ENCODE data around the gene C1orf35. TPM values are rescaled to one million over a fixed set of nuclear protein-coding genes. Genes with fewer than 3 reads are reported as not detected.

Gene C1orf35
- total and polyA plus RNA-seq, 2 experiments from 2014 or later = 14.0 to 67.6 TPM

DNA sequence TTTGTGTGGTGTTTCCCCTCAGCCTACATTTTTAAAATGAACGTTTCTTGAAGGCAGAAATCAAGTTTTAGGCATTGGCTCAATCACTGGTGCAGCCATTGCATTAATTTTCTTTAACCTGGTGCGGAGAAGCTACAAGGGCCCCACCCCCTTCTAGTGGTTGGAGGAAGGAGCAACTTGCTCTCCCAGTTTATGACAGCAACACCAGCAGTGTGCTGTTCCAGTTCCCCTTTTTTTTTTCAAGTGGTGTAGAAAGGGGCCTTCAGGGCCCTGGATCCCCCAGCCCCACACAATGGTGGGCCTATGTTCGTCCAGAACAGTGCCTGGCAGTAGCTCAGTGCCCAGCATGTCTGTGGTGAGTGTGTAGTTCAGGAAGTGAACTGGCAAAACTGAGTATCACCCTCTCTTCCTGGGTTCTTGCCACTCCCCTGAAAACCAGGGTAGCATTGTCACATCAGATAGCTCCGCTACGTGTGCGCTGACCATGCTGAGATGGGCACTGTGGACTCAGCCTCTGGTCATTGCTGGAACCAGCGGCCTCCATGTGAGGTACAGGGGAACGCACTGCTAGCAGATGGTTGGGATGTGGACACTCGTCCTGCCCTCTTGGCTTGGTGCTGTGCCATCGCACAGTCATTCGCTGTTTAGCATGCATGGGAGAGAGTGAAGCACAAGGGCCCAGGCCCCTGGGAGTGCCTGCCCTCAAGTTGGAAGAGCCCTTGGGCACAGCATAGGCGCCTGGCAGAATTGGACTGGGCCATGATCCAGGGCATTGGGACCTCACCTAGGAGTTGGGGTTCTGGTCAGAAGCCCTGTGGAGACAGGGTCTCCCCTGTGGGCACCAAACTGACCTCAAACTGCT is 13.4 kb downstream of the C1orf35 start:
- no peaks in the 10 kb centered on the region for H3F3A ChIP-seq (replicated peaks; ENCODE audit: low read depth)
- peaks cover 98% of the 10 kb centered on the region for H4K20me1 ChIP-seq (replicated peaks; ENCODE audit: insufficient read depth)
- H3K36me3 ChIP-seq (ENCODE audit: insufficient read depth) = no peaks in the 10 kb centered on the region
- peaks cover 32% of the 10 kb centered on the region for H3K4me1 Mint-ChIP-seq
- H3K36me3 Mint-ChIP-seq (ENCODE audit: low read depth) = peaks cover 42% of the 10 kb centered on the region
- H3K4me3 ChIP-seq = no peak overlapping the region
- peaks cover 7% of the 10 kb centered on the region; the same call in 1 of the 2 replicates for H3K4me1 ChIP-seq (ENCODE audit: insufficient read depth)
- no peaks in the 10 kb centered on the region for H3K9me2 ChIP-seq (ENCODE audit: insufficient read depth)
- H3K27me3 ChIP-seq (ENCODE audit: insufficient read depth) = no peaks in the 10 kb centered on the region
- H3K27ac ChIP-seq (ENCODE audit: low read depth) = no peak overlapping the region
- ATAC-seq = no peak
- peaks cover 5% of the 10 kb centered on the region; the same call in 1 of the 3 replicates for H3K9me3 Mint-ChIP-seq
- H2AFZ ChIP-seq = no peak overlapping the region
- no peak overlapping the region for H3K4me3 Mint-ChIP-seq
- no peak overlapping the region for H3K27ac Mint-ChIP-seq
- H3K79me2 ChIP-seq (replicated peaks; ENCODE audit: insufficient read depth) = peaks cover 100% of the 10 kb centered on the region
- no peak for DNase-seq (ENCODE audit: low spot score)
- peaks cover 7% of the 10 kb centered on the region for H3K27me3 Mint-ChIP-seq (ENCODE audit: insufficient read depth, low read depth, poor library complexity)
- no peak overlapping the region for H3K4me2 ChIP-seq
- no peak for TF ChIP-seq NANOG (IDR thresholded peaks at IDR 0.05; ENCODE audit: borderline replicate concordance)
- no peak for TF ChIP-seq ZNF331 (CRISPR knock-in tag; IDR thresholded peaks at IDR 0.05; ENCODE audit: low read depth)
- TF ChIP-seq CREB1 (CRISPR knock-in tag; IDR thresholded peaks at IDR 0.05; ENCODE audit: low read depth) = no peak
- no peak for TF ChIP-seq STAT1 (IDR thresholded peaks at IDR 0.05; ENCODE audit: unreplicated experiment)
- TF ChIP-seq EZH2 (IDR thresholded peaks at IDR 0.05; ENCODE audit: low read depth, unreplicated experiment) = no peak
- no peak for TF ChIP-seq EZH2phosphoT487 (IDR thresholded peaks at IDR 0.05; ENCODE audit: unreplicated experiment)
- TF ChIP-seq, protein P1, sequence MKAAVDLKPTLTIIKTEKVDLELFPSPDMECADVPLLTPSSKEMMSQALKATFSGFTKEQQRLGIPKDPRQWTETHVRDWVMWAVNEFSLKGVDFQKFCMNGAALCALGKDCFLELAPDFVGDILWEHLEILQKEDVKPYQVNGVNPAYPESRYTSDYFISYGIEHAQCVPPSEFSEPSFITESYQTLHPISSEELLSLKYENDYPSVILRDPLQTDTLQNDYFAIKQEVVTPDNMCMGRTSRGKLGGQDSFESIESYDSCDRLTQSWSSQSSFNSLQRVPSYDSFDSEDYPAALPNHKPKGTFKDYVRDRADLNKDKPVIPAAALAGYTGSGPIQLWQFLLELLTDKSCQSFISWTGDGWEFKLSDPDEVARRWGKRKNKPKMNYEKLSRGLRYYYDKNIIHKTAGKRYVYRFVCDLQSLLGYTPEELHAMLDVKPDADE (IDR thresholded peaks at IDR 0.05) = no peak
- no peak for TF ChIP-seq POLR2AphosphoS5 (IDR thresholded peaks at IDR 0.05; ENCODE audit: low read depth)
- no peak for TF ChIP-seq ZNF114 (CRISPR knock-in tag; IDR thresholded peaks at IDR 0.05)
- TF ChIP-seq, protein P2, sequence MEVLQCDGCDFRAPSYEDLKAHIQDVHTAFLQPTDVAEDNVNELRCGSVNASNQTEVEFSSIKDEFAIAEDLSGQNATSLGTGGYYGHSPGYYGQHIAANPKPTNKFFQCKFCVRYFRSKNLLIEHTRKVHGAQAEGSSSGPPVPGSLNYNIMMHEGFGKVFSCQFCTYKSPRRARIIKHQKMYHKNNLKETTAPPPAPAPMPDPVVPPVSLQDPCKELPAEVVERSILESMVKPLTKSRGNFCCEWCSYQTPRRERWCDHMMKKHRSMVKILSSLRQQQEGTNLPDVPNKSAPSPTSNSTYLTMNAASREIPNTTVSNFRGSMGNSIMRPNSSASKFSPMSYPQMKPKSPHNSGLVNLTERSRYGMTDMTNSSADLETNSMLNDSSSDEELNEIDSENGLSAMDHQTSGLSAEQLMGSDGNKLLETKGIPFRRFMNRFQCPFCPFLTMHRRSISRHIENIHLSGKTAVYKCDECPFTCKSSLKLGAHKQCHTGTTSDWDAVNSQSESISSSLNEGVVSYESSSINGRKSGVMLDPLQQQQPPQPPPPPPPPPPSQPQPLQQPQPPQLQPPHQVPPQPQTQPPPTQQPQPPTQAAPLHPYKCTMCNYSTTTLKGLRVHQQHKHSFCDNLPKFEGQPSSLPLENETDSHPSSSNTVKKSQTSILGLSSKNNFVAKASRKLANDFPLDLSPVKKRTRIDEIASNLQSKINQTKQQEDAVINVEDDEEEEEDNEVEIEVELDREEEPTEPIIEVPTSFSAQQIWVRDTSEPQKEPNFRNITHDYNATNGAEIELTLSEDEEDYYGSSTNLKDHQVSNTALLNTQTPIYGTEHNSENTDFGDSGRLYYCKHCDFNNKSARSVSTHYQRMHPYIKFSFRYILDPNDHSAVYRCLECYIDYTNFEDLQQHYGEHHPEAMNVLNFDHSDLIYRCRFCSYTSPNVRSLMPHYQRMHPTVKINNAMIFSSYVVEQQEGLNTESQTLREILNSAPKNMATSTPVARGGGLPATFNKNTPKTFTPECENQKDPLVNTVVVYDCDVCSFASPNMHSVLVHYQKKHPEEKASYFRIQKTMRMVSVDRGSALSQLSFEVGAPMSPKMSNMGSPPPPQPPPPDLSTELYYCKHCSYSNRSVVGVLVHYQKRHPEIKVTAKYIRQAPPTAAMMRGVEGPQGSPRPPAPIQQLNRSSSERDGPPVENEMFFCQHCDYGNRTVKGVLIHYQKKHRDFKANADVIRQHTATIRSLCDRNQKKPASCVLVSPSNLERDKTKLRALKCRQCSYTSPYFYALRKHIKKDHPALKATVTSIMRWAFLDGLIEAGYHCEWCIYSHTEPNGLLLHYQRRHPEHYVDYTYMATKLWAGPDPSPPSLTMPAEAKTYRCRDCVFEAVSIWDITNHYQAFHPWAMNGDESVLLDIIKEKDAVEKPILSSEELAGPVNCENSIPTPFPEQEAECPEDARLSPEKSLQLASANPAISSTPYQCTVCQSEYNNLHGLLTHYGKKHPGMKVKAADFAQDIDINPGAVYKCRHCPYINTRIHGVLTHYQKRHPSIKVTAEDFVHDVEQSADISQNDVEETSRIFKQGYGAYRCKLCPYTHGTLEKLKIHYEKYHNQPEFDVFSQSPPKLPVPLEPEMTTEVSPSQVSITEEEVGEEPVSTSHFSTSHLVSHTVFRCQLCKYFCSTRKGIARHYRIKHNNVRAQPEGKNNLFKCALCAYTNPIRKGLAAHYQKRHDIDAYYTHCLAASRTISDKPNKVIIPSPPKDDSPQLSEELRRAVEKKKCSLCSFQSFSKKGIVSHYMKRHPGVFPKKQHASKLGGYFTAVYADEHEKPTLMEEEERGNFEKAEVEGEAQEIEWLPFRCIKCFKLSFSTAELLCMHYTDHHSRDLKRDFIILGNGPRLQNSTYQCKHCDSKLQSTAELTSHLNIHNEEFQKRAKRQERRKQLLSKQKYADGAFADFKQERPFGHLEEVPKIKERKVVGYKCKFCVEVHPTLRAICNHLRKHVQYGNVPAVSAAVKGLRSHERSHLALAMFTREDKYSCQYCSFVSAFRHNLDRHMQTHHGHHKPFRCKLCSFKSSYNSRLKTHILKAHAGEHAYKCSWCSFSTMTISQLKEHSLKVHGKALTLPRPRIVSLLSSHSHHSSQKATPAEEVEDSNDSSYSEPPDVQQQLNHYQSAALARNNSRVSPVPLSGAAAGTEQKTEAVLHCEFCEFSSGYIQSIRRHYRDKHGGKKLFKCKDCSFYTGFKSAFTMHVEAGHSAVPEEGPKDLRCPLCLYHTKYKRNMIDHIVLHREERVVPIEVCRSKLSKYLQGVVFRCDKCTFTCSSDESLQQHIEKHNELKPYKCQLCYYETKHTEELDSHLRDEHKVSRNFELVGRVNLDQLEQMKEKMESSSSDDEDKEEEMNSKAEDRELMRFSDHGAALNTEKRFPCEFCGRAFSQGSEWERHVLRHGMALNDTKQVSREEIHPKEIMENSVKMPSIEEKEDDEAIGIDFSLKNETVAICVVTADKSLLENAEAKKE (CRISPR knock-in tag; IDR thresholded peaks at IDR 0.05) = no peak
- TF ChIP-seq, protein P3, sequence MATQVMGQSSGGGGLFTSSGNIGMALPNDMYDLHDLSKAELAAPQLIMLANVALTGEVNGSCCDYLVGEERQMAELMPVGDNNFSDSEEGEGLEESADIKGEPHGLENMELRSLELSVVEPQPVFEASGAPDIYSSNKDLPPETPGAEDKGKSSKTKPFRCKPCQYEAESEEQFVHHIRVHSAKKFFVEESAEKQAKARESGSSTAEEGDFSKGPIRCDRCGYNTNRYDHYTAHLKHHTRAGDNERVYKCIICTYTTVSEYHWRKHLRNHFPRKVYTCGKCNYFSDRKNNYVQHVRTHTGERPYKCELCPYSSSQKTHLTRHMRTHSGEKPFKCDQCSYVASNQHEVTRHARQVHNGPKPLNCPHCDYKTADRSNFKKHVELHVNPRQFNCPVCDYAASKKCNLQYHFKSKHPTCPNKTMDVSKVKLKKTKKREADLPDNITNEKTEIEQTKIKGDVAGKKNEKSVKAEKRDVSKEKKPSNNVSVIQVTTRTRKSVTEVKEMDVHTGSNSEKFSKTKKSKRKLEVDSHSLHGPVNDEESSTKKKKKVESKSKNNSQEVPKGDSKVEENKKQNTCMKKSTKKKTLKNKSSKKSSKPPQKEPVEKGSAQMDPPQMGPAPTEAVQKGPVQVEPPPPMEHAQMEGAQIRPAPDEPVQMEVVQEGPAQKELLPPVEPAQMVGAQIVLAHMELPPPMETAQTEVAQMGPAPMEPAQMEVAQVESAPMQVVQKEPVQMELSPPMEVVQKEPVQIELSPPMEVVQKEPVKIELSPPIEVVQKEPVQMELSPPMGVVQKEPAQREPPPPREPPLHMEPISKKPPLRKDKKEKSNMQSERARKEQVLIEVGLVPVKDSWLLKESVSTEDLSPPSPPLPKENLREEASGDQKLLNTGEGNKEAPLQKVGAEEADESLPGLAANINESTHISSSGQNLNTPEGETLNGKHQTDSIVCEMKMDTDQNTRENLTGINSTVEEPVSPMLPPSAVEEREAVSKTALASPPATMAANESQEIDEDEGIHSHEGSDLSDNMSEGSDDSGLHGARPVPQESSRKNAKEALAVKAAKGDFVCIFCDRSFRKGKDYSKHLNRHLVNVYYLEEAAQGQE (IDR thresholded peaks at IDR 0.05; ENCODE audit: unreplicated experiment) = no peak
- TF ChIP-seq JUNB (IDR thresholded peaks at IDR 0.05; ENCODE audit: unreplicated experiment) = no peak
- TF ChIP-seq, protein P4, sequence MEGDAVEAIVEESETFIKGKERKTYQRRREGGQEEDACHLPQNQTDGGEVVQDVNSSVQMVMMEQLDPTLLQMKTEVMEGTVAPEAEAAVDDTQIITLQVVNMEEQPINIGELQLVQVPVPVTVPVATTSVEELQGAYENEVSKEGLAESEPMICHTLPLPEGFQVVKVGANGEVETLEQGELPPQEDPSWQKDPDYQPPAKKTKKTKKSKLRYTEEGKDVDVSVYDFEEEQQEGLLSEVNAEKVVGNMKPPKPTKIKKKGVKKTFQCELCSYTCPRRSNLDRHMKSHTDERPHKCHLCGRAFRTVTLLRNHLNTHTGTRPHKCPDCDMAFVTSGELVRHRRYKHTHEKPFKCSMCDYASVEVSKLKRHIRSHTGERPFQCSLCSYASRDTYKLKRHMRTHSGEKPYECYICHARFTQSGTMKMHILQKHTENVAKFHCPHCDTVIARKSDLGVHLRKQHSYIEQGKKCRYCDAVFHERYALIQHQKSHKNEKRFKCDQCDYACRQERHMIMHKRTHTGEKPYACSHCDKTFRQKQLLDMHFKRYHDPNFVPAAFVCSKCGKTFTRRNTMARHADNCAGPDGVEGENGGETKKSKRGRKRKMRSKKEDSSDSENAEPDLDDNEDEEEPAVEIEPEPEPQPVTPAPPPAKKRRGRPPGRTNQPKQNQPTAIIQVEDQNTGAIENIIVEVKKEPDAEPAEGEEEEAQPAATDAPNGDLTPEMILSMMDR (conservative IDR thresholded peaks at IDR 0.05; ENCODE audit: low read depth in 2 of 2) = no peak
